GM12878 (cell line): ENCODE measurements around the gene UNC119. TPM values are rescaled to one million over a fixed set of nuclear protein-coding genes. Genes with fewer than 3 reads are reported as not detected.

ENCODE experiments used
- ATAC-seq: fragments of 200-7000 bp; cut with Tn5 transposase; 3 replicates; pipeline ENCODE4 v1.9.1; 2020; ENCODE audit warnings: mild to moderate bottlenecking, moderate library complexity
- BruUV-seq: library from RNA; stranded (reverse); fragments of 400-500 nt; replicated peaks from 2 replicates; lab custom pipeline; 2021; lab: Mats Ljungman, UMichigan
- CTCF ChIA-PET: fragments of 300-600 bp; sonication (Branson Sonifier 250); formaldehyde crosslinking; extraction: SDS; loops from one replicate; lab custom pipeline; 2021; ENCODE audit warnings: inconsistent platforms; lab: Yijun Ruan, JAX
- POLR2A ChIA-PET: fragments of 350-600 bp; formaldehyde crosslinking; extraction: SDS; loops from one replicate; lab custom pipeline; 2021; ENCODE audit warnings: inconsistent platforms; lab: Charles Lee
- RAD21 ChIA-PET: fragments of 300-600 bp; sonication (Branson Sonifier 250); formaldehyde crosslinking; loops from one replicate; lab custom pipeline; 2023; ENCODE audit warnings: antibody characterized with exemption; ENCODE audit not compliant: unreplicated experiment; lab: Charles Lee
- SMC1A ChIA-PET: fragments of 300-600 bp; sonication (Branson Sonifier 250); formaldehyde crosslinking; loops from one replicate; lab custom pipeline; 2023; ENCODE audit not compliant: unreplicated experiment, uncharacterized antibody; lab: Charles Lee
- DNase-seq: peaks from one replicate; pipeline ENCODE4 v3.0.0-alpha.2; 2011; ENCODE audit warnings: low read depth, low spot score
- FAIRE-seq: peaks from 3 replicates; lab custom pipeline; 2011; peaks lifted over from hg19 to GRCh38; lab: Jason Lieb, UNC
- H2AFZ ChIP-seq: 2 replicates; pipeline ENCODE4 v1.6.0; 2011; ENCODE audit warnings: low read depth, low read length, control low read depth; ENCODE audit not compliant: control insufficient read depth
- H3K27ac ChIP-seq: 2 replicates; pipeline ENCODE4 v1.5.1; 2011; ENCODE audit warnings: control low read depth; ENCODE audit not compliant: control insufficient read depth, insufficient read depth
- H3K27me3 ChIP-seq, 2 experiments: replicated peaks in 1 of 2; 2 replicates each; pipeline versions ENCODE4 v1.6.0 to v1.6.1; 2011; ENCODE audit warnings: low read length in 1 of 2; ENCODE audit not compliant: control insufficient read depth in 2 of 2, insufficient read depth in 2 of 2
- H3K36me3 ChIP-seq, 2 experiments: 2 replicates each; pipeline ENCODE4 v1.5.1; 2011; ENCODE audit warnings: low read length in 1 of 2; ENCODE audit not compliant: control insufficient read depth in 2 of 2, insufficient read depth in 2 of 2
- H3K4me1 ChIP-seq: 2 replicates; pipeline ENCODE4 v1.6.1; 2011; ENCODE audit warnings: mild to moderate bottlenecking, low read length, moderate library complexity, mixed read lengths; ENCODE audit not compliant: control insufficient read depth, insufficient read depth
- H3K4me2 ChIP-seq: 2 replicates; pipeline ENCODE4 v1.6.0; 2011; ENCODE audit warnings: control low read depth; ENCODE audit not compliant: control insufficient read depth, insufficient read depth
- H3K4me3 ChIP-seq: fragments of 200-600 bp; sonication (generic); 2 replicates; pipeline ENCODE4 v1.5.1; 2016
- H3K79me2 ChIP-seq: 2 replicates; pipeline ENCODE4 v1.6.0; 2011; ENCODE audit warnings: low read length; ENCODE audit not compliant: control insufficient read depth, insufficient read depth
- H3K9ac ChIP-seq: 2 replicates; pipeline ENCODE4 v1.8.0; 2011; ENCODE audit warnings: low read length, control low read depth, mixed read lengths; ENCODE audit not compliant: control insufficient read depth, insufficient read depth
- H3K9me3 ChIP-seq: replicated peaks from 3 replicates; pipeline ENCODE4 v1.5.1; 2011; ENCODE audit warnings: mild to moderate bottlenecking, low read length; ENCODE audit not compliant: control insufficient read depth, insufficient read depth
- H4K20me1 ChIP-seq: 2 replicates; pipeline ENCODE4 v1.6.0; 2011; ENCODE audit not compliant: control insufficient read depth, insufficient read depth
- MXI1 ChIP-seq: fragments of 150-350 bp; IDR thresholded peaks from 2 replicates; pipeline ENCODE4 v1.6.1; 2011; ENCODE audit warnings: low read depth, mild to moderate bottlenecking, inconsistent platforms, low read length, improper control_type of control experiment
- NFYB ChIP-seq: IDR thresholded peaks from 2 replicates; pipeline ENCODE4 v1.6.1; 2011; ENCODE audit warnings: low read depth, mild to moderate bottlenecking, low read length, improper control_type of control experiment, moderate library complexity; ENCODE audit not compliant: insufficient read depth
- WGBS: methylation state at CpG from one replicate; pipeline ENCODE4 v1.1.6; 2016; ENCODE audit warnings: low lambda C conversion rate; ENCODE audit not compliant: insufficient replicate concordance, insufficient coverage; ENCODE audit errors: missing lambda C conversion rate; 5-methylcytosine and 5-hydroxymethylcytosine counted together
- in situ Hi-C: fragments of 300-500 bp; cut with MboI; formaldehyde crosslinking; loops from 9 replicates; pipeline ENCODE4 v1.14.3; 2018; ENCODE audit warnings: mixed read lengths
- intact Hi-C: fragments of 100-400 bp; cut with micrococcal nuclease; formaldehyde crosslinking; loops from one replicate; pipeline ENCODE4 v1.14.2; 2022; ENCODE audit not compliant: unreplicated experiment
- polyA plus RNA-seq, 11 experiments: library from polyadenylated mRNA; depleted of rRNA in 4 of 11; unstranded in 6 of 11; stranded (reverse) in 5 of 11; fragments of >200 nt; fragmentation: Nextera tagmentation in 4 of 11; fragmentation: Illumina TruSeq in 1 of 11; extraction: Ambion mirVana in 4 of 11; extraction: Trizol in 1 of 11; gene quantifications; 1 replicate in 1 of 11; 2 replicates in 10 of 11; pipeline versions ENCODE4 v1.2.1 to v1.2.3, GENCODE V29; 2011 to 2016; ENCODE audit warnings: inconsistent platforms in 2 of 11, missing spikeins in 2 of 11, low read depth in 1 of 11
- total RNA-seq, 4 experiments: library from RNA; depleted of rRNA in 3 of 4; stranded (reverse); fragments of >200 nt in 3 of 4; fragmentation: Illumina TruSeq in 1 of 4; extraction: Trizol in 1 of 4; gene quantifications; 2 replicates each; pipeline versions ENCODE4 v1.2.1 to v1.2.3, GENCODE V29; 2013 to 2021

Gene UNC119
- total and polyA plus RNA-seq, 10 of the 15 experiments (the other 5 are each of a cell fraction or from before 2014, with no cell fraction given): 2.7 to 436 (median 57.8) TPM

DNA sequence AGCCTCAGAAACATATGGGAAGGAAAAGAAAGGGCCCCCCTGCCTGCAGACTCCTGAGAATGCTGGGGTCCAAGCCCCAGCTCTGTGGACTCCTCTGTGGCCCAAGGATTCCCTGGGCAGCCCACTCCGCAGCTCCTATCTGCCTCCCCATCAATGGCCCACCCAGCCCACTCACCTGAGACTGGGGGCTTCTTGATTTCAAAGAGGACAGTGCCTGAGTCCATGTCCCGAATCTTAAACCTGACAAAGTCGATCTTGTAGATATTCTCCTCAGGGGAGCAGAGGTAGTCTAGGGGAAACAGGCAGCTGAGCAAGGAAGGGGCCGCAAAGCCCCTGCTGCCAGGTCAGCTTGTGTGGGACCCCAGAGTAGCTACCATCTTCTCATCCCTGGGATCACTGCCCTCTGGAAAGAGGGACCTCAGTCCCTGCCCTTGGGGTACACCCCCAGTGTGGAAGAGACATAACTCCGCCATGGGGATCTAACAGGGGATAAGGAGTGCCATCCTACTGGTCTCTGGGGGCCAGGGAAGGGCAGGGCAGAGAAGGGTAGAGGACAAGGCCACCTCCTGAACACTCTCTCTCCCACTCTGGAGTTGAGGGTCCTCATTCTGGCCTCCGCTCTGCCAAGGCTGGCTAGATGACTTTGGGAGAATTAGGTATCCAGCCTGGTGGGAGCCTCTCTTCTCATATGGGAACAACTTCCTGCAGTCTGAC, 3.9 kb downstream of the UNC119 start:
- Histone ChIP-seq H3K4me2 (peak overlapping the region; percentile 97), H3K9me3 (no peaks in the 10 kb centered on the region), H3K36me3 (peaks cover 3 to 6% of the 10 kb centered on the region in 2 experiments; a peak in 2 of 4 replicates), H2AFZ (no peak overlapping the region), H3K79me2 (peaks cover 50% of the 10 kb centered on the region), H3K4me1 (peaks cover 38% of the 10 kb centered on the region), H4K20me1 (no peaks in the 10 kb centered on the region), H3K9ac (peak overlapping the region; percentile 79), H3K4me3 (peak overlapping the region; percentile 98), H3K27me3 (no peaks in the 10 kb centered on the region), H3K27ac (peak overlapping the region; percentile 73)
- SMC1A ChIA-PET: interaction anchor here (0.9 to 6.1 kb wide), 10 partner anchors 21 to 64 kb away, joined by 3 to 89 read pairs (median 5); partner anchors contain the start of gene PIGS
- DNase-seq: no peak
- TF ChIP-seq NFYB (no peak), MXI1 (peak; percentile 43; the same call in 1 of the 2 replicates)
- in situ Hi-C loops (loop anchor here (5.0 to 10.0 kb wide), 2 partner anchors 51 to 174 kb away; partner anchors contain the start of genes SARM1 and VTN), intact Hi-C loops (loop anchor here (1.0 to 10.0 kb wide), 4 partner anchors 50 to 174 kb away; partner anchors contain the start of genes SARM1, SPAG5 and VTN)
- no TSS peak for BruUV-seq
- POLR2A ChIA-PET: interaction anchor here (0.6 to 9.1 kb wide), 10 partner anchors 9 to 568 kb away, joined by 3 to 148 read pairs (median 8); partner anchors contain the start of genes ALDOC, PIGS and PROCA1
- CTCF ChIA-PET: interaction anchor here (0.6 to 13.9 kb wide), 16 partner anchors 8 to 369 kb away, joined by 3 to 316 read pairs (median 6); partner anchors contain the start of genes ALDOC, IFT20, PIGS and RSKR
- no peak for ATAC-seq
- 65% methylated on average over 6 of the region's 6 CpGs for WGBS
- RAD21 ChIA-PET: interaction anchor here (0.6 to 8.3 kb wide), 12 partner anchors 9 to 64 kb away, joined by 3 to 102 read pairs (median 6); partner anchors contain the start of genes ALDOC and PIGS
- FAIRE-seq: no peak
